SW 1271 (cell line): ENCODE results near the gene OR52H1.

ENCODE experiments used
- DNase-seq, 2 experiments: peaks; one replicate each; lab custom pipeline; 2025; lab: John Stamatoyannopoulos, UW

The OR52H1 gene

GRCh38 chr11:5534046-5534445 lies 14.3 kb downstream of the OR52H1 start:
- no peak for DNase-seq

DNA sequence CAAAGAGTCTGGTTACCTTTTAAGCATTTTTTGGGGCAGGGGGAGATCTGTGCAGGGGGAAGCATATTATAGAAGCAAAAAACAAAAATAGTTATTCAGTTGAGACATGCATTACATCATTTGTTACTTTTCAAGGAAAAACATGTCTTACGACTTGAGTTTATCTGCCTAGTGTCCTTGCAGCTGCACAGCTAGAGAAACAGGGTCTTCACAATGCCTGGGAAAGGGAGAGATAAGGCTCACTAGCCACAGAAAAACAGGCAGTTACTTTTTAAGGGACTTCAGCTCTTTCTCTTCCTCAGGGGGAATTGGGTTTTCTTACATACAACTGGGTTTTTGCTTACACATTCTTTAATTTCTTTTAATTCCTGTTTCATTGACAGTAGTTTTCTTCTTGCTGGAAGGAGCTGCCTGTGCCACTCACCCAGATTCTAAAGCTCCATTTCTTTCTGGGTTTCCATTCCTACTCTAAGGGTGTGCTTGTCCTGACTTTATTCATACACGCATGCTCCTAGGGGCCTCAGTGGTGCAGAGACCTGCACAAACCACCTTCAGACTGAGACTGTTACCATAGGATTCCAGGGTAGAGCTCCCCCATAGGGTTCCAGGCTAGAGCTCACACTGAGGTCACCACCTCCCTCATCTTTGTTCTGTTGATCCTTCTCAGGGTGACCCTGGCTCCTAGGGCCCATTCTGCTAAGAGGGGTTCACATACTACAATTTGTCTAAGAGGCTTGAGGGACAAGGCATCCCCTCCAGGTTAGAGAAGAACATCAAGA lies 17.1 kb downstream of the OR52H1 start:
- no peak for DNase-seq

GRCh38 chr11:5528495-5528894 lies 19.8 kb downstream of the OR52H1 start:
- DNase-seq, result no peak

DNA sequence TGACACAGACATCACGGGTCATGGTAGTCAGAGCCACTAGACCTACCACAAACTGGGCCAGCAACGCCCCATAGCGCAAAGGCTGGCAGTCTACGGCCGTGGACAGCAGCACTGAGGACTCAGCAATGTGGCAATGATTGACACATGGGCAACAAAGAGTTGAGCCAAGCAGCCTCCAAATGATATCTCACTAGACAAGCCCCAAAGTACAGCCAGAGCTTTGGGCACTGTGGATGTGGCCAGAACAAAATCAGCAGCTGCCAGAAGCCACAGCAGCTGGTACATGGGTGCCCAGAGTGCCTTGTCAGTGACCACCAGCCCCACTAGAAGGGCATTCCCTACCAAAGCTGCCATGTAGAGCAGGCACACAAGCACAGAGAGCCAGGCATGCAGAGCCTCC lies 20.6 kb downstream of the OR52H1 start:
- DNase-seq, result no peak

DNA sequence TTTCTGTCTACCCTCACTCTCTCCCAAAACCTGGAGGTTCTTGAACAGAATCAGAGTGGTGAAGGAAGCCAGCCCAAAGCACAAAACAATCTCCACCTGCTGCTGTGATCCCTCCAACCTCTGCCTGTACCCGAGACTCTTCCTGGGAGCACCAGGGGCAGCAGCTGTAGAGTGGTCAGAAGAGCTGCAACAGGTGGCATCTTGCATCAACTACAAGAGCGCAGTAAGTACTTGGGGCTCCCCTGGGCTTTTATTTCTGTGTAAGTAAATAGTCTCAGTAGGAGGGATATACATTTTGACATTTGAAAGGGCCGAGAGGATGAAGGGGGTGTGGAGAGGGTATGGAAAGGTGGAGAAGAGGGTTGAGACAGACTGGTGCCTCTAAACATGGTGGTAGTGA lies 23.6 kb downstream of the OR52H1 start:
- DNase-seq, result no peak

- no peak for DNase-seq
Measured at GRCh38 chr11:5522308-5522707, 26.0 kb downstream of the OR52H1 start.

DNA sequence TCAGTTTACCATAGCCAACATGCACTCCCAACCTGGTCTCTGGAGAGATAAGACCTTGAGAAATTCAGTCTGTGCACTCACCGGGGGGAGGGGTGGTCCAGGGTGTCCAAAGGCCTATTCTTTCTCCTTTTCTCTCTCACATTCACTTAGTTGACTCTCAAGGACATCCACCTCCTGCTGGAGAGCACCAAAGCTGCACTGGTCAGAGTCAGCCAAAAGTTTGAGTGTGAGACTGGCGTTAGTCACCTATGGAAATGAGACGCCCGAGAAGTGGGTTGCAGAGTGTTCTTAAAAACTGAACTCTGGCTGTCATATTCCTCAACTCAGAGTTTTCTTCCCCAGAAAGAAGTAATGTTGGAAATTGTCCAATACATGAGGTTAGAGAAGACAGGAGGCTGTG lies 26.8 kb downstream of the OR52H1 start:
- DNase-seq, result no peak

DNA sequence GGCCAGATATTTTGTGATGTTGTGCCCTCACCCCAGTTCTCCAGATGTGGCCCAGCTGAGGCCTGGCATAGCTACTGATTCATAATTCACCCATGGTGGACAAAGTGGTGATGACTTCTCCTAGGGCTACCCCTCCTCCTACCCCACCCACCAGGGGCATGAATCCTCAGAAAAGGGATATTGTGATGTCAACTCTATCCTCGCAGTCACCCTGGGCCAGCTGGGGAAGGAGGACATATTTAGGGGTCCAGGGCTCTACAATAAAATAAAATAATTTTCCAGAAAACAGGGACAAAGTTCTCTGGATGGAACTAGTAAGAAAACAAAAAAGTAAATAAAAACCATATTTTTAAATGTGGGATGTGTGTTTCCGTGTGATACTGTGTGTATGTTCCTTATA lies 31.7 kb downstream of the OR52H1 start, which contains the start of gene UBQLNL:
Gene UBQLNL (minus strand): TSS at position 101 of the 400 bp plus-strand sequence. CDS start 258 bp downstream, outside the sequence.
- DNase-seq, result no peak

- DNase-seq, result no peak
Measured at GRCh38 chr11:5514841-5515240, 33.5 kb downstream of the OR52H1 start.

GRCh38 chr11:5509803-5510202 lies 38.5 kb downstream of the OR52H1 start, which contains the start of gene UBQLN3:
UBQLN3 (minus strand) TSS chr11:5509957; CDS start chr11:5509558, 399 bp downstream.
- DNase-seq, result no peak

GRCh38 chr11:5508605-5509004 lies 39.7 kb downstream of the OR52H1 start:
- no peak for DNase-seq

DNA sequence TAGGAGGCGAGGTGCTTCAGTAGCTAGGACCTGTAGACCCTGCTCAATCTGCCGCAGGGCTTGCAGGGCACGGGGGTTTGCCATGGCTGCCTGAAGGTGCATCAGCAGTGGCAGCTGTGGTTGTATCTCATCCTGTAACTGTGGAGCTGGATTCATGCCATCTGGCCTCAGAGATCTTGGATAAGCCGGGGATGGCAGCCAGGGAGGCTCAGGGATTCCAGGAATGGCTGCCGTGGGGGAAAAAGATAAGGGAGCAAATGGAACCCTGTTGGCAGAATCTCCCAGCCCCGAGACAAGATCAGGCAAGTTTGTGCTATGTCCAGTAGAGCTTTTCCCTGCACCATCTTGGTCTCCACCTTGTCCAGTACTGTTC lies 40.4 kb downstream of the OR52H1 start:
- no peak for DNase-seq

DNA sequence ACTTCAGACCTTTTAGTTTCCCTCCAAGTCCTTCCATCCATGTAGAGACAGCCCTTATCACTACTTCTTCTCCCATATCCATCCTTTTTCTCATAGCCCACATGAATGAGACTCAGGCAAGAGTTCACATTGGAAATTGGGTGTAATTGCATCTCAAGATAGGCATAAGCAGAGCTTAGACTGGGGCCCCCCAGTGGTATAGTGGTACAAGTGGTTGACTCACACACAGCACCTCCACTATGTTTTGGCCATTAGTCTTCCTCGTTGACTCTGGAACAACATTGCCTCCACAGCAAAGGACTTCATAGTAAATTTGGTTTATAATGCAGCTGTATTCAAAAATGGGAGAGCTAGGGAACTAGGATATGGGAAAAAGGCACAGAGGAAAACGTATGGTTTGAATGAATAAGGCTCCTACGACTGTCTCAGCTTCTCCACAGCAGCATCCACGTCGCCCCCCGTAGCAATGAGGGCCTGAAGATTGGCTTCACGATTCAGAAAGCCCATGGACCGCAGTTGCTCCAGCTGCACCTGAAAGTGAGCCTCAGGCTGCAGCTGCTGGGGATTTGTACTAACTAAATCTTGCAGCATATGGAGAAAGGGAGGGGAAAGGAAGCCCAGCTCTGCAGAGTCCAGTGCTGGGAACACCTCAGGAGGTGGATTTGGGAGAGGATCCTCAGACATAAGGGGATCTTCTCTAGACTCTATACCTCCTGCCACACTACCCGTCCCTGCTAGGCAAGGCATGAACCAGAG lies 41.0 kb downstream of the OR52H1 start:
- no peak for DNase-seq

GRCh38 chr11:5505363-5506048 lies 42.8 kb downstream of the OR52H1 start:
- no peak for DNase-seq

DNA sequence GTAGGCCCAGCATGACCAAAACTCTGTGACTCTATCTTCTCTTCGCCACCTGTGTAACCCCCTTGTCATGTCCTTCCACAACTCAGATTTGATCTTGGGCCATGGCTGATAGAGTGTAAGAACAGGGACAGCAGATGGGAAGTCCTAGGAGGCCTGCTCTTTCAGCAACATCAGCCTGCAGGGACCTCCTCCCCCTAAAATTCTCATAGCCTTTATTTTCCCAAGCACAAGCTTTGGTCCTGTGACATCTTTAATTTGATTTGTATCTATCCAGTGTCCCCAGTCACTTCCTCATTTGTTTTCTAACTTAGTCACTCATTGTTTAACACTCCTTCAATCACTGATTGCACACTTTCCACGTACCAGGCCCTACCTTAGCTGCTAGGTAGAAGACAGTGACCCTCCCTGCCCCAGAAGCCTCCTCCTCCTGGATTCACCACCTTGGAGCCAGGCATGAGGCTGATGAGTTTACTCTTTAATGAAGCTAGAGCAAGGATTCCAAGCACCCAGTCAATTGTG lies 43.9 kb downstream of the OR52H1 start:
- no peak for DNase-seq

DNA sequence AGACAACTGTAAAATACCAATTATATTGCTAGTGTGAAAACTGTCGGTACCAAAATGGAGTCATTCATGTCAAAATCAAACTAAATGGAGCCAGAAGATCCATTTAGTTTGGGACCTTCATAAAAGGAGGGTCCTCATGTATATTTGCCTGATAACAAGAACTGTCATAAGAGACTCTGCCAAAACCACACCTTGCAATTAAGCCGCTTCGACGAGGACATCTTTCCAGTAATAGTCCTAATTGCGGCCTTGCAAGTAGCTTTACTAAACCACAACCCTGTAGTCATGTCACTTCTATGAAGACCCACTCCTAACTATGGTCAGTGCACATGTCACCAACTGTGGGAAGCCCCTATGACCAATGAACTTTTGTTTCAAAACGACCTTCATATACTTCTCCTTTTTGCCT lies 47.9 kb downstream of the OR52H1 start:
- DNase-seq, result no peak

- DNase-seq, result no peak
Measured at GRCh38 chr11:5499671-5500070, 48.7 kb downstream of the OR52H1 start.
